Suprapubic skin (tissue), 3 donors: ENCODE data around the gene GGA1.

Experiments
- CTCF ChIP-seq, 2 donors: fragments of 200-600 bp in 1 of 2; fragments of 450-650 bp in 1 of 2; sonication (generic) in 1 of 2; IDR thresholded peaks; one replicate each; pipeline ENCODE4 v1.5.1; 2016 to 2019; ENCODE audit warnings: antibody characterized with exemption in 2 of 2, mild to moderate bottlenecking in 1 of 2, moderate library complexity in 1 of 2
- EP300 ChIP-seq: sonication (generic); formaldehyde crosslinking; IDR thresholded peaks from one replicate; pipeline ENCODE4 v1.6.1; 2017; ENCODE audit warnings: antibody characterized with exemption
- POLR2A ChIP-seq, 2 donors: fragments of 450-650 bp; IDR thresholded peaks; one replicate each; pipeline ENCODE4 v1.6.1; 2017; ENCODE audit warnings: antibody characterized with exemption in 2 of 2, mild to moderate bottlenecking in 2 of 2, moderate library complexity in 2 of 2

GRCh38 chr22:37669586-37669985 lies 61.0 kb downstream of the GGA1 start:
- no peak for TF ChIP-seq EP300
- TF ChIP-seq CTCF (IDR thresholded peaks at IDR 0.05) = no peak
- no peak for TF ChIP-seq POLR2A (IDR thresholded peaks at IDR 0.05)
